D721Med (cell line): ENCODE data around the gene SENP6.
"Not testable (repeated sequence)": the region's sequence is repeated elsewhere in the genome, so short reads cannot be mapped to it uniquely, and the experiment has no call there.

Source experiments
- DNase-seq: peaks from one replicate; pipeline ENCODE4 v3.0.0; 2011; ENCODE audit warnings: low spot score; ENCODE audit not compliant: insufficient read length
- FAIRE-seq: peaks from 2 replicates; lab custom pipeline; 2011; peaks lifted over from hg19 to GRCh38; lab: Jason Lieb, UNC
- CTCF ChIP-seq: IDR thresholded peaks from 2 replicates; pipeline ENCODE4 v1.5.1; 2012; ENCODE audit warnings: mild to moderate bottlenecking, control low read depth; ENCODE audit not compliant: insufficient read depth; ENCODE audit errors: missing control alignments

SENP6 gene

DNA sequence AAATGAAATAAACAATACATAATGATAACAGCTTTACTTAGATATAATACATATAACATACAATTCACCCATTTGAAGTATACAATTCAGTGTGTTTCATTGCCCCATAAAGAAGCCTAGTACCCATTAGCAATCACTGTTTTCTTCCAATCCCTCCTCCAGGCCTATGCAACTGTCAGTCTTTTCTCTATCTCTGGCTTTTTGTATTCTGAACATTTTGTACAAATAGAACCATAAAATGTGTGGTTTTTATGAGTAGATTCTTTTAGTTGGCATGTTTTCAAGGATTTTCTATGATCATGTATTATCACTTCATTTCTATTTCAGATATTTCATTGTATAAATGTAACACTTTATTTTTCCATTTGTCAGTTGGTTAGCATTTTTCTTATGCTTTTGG is 92.7 kb downstream of the SENP6 start:
- TF ChIP-seq CTCF, result no peak
- DNase-seq, result no peak
- no peak for FAIRE-seq

DNA sequence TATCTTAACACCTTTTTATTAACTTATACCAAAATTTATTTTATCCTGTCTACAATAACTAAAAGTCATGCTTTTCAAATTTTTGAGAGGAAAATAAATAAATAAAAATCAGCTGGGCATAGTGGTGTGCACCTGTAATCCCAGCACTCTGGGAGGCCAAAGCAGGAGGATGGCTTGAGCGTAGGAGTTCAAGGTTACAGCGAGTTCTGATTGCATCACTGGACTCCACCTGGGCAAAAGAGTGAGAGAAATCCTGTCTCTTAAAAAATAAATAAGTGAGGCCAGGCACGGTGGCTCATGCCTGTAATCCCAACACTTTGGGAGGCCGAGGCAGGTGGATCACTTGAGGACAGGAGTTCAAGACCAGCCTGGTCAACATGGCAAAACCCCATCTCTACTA is 106.7 kb downstream of the SENP6 start:
- not testable (repeated sequence) for FAIRE-seq, DNase-seq

DNA sequence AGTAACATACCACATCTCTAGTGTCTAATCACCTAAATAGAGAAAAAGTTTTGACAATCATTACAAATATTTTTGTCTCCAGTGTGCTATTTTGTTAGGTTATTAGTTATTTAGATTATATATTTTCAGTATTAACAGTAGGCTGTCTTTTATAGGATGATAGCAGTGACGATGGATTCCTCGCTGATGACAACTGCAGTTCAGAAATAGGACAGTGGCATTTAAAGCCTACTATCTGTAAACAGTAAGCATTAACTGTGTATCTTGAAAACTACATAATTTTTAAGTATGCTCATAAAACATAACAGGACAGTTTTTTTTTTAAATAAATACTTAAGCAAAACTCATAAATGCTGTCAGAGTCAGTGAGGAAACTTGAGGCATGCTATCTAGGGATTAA is 109.5 kb downstream of the SENP6 start:
- DNase-seq (no peak), FAIRE-seq (no peak)
- no peak for TF ChIP-seq CTCF

- FAIRE-seq (no peak), DNase-seq (no peak)
- no peak for TF ChIP-seq CTCF
These were observed 117.5 kb downstream of the SENP6 start for GRCh38 chr6:75719133-75719532.

DNA sequence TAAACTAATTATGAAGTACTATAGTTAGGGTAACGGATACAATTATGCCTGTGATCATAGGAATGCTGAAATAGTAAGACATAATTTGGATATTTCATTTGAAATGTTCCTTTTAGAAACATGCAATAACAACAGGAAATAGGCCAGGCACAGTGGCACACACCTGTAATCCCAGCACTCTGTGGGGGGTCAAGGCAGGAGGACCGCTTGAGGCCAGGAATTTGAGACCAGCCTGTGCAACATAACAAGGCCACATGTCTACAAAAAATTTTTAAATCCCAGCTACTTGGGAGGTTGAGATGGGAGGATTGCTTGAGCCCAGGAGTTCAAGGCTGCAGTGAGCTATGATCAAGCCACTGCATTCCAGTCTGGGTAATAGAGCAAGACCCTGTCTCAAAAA is 121.7 kb downstream of the SENP6 start:
- DNase-seq (no peak), FAIRE-seq (no peak)
- no peak for TF ChIP-seq CTCF

DNA sequence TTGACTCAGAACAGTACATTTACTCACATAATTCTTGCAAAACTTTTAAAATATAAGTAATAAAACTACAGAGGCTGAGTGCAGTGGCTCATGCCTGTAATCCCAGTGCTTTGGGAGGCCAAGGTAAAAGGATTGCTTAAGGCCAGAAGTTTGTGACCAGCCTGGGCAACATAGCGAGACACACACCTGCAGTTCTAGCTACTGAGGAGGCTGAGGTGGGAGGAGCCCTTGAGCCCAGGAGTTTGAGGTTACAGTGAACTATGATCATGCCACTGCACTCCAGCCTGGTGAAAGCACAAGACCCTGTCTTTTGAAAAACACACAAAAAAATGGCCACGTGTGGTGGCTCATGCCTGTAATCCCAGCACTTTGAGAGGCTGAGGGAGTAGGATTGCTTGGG is 125.5 kb downstream of the SENP6 start:
- DNase-seq, result no peak
- FAIRE-seq, result no peak
- TF ChIP-seq CTCF, result no peak

DNA sequence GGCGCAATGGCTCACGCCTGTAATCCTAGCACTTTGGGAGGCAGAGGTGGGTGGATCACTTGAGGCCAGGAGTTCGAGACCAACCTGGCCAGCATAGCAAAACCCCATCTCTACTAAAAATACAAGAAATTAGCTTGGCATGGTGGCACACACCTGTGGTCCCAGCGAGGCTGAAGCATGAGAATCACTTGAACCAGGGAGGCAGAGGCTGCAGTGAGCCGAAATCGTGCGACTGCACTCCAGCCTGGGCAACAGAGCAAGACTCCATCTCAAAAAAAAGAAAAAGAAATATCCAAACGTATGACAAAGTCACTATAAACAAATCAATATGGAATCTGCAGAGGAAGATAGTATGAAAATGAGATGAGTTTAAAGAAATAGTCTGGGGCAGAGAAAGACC is 129.3 kb downstream of the SENP6 start:
- not testable (repeated sequence) for FAIRE-seq, DNase-seq

- TF ChIP-seq CTCF, result no peak
- no peak for FAIRE-seq
- no peak for DNase-seq
These were observed 134.0 kb downstream of the SENP6 start for GRCh38 chr6:75735491-75736186.
